ENCODE results near the gene TH. TPM values are rescaled to one million over a fixed set of nuclear protein-coding genes. Genes with fewer than 3 reads are reported as not detected.

The TH gene
- total RNA-seq, 1 donor from 2014 or later, result not detected

DNA sequence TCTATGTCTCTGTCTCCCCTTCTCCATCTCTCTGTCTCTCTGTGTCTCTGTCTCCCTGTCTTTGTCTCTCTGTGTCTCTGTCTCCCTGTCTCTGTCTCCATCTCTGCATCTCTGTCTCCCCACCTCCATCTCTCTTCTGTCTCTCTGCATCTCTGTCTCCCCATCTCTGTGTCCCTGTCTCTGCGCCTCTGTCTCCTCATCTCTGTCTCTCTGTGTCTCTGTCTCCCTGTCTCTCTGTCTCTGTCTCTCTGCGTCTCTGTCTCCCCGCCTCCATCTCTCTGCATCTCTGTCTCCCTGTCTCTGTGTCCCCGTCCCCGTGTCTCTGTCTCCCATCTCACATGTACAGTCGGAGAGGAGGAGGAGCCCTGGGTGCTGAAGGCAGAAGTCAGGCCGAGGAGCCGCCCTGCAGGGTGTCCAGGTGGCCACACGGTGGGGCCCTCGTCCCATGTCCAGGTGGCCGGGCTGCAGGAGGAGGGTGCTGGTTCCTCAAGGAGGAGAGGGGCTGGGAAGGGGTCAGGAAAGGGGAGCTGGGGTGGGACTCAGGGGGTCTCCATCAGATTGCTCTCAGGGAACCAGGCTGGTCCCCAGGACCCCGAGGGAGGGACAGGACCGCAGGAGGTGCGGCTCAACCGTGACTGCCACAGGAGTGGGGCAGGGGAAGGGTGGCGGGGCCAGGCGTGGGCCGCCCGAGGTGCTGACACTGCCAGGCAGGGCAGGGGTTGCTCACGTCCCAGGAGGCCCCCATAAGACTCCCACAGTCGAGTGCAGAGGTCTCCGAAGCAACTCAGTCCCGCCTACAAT lies 25.6 kb upstream of the TH start:
- intact Hi-C loops (cut with micrococcal nuclease), result loop anchor here (1.0 to 10.0 kb wide), 5 partner anchors 102 to 688 kb away; partner anchors contain the start of genes CDKN1C and TSSC4

DNA sequence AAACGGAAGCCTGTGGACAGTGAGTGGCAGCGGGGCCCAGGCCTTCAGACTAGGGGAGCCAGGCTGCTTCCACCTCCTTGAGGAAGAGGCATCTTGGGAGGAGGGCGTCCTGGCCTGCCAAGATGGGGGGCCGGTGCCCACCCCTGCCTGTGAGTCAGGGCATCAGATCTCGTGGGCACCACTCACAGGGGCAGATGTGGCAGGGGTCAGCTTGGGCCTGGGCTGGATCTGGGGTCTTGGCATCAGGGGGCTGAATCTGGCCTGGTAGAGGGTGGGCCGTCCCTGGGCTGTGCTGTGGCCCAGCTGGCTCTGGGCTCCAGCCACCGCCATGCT lies 24.1 kb upstream of the TH start:
- intact Hi-C loops (cut with micrococcal nuclease), result loop anchor here (5.0 to 10.0 kb wide), 2 partner anchors 337 to 689 kb away; partner anchors contain the start of gene CDKN1C

DNA sequence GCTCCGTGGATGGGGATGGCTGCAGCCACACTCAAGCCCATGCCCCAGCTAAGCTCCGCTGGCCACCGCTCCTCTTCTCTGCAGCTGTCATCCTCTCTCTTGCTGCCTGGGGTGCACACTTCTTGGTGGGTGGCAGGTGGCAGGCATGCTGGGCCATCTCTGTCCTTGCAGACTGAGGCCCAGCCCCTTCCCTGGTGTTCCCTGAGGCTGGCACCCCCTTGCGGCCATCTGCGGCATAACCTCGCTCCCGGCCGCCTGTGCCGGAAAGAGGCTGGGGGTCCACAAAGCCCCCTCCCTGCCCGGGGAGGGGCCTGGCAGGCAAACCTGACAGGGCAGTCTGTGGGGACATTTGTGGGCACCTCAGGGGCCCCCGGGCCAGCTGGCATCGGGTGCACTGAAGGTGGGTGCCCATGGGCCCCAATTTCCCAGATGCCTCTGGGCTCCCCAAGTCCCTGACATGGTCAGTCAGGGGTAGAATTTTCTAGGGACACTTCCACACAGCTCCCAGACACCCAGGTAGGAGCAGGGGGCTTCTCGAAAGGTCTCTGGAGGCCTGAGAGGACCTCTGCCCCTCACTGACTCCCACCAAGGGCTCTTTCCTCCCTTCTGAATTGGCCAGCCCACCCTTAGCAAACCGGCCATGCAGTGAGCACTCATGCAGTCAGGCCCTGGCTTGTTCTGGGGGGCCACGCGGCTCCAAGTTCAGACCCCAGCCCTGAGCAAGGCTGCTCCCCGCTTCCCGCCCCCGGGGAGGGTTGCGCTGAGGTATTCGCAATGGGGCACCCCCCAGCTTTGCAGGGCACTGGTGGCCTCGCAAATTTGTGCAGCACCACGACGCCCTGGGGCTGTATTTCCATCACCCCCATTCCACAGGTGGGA lies 23.5 kb upstream of the TH start:
- intact Hi-C loops (cut with micrococcal nuclease), result loop anchor here (5.0 to 10.0 kb wide), 2 partner anchors 337 to 690 kb away; partner anchors contain the start of gene CDKN1C

DNA sequence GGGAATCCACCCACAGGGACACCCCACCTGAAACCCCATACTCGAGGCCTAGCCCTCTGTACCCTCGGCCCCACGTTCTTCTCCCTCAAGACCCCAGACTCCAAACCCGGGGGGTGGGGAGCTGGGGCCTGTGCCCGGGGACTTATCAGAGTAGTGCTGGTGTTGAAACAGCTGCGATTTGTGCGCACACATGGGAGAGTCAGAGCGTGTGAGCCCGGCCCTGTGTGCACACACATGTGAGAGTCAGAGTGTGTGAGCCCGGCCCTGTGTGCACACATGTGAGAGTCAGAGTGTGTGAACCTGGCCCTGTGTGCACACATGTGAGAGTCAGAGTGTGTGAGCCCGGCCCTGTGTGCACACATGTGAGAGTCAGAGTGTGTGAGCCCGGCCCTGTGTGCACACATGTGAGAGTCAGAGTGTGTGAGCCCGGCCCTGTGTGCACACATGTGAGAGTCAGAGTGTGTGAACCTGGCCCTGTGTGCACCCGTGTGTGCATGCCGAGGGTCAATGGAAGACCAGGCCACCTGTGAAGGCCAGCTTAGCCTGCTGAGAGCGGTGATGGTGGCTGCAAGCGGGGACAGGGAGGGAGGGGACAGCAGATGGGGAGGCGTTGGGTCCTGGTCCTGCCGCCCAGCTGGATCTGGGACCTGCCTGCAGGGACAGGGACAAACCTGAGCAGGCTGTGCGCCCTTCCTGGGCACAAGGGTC lies 22.4 kb upstream of the TH start:
- intact Hi-C loops (cut with micrococcal nuclease), result loop anchor here (10.0 kb wide), 1 partner anchor 691 kb away; the partner anchor contains the start of gene CDKN1C

DNA sequence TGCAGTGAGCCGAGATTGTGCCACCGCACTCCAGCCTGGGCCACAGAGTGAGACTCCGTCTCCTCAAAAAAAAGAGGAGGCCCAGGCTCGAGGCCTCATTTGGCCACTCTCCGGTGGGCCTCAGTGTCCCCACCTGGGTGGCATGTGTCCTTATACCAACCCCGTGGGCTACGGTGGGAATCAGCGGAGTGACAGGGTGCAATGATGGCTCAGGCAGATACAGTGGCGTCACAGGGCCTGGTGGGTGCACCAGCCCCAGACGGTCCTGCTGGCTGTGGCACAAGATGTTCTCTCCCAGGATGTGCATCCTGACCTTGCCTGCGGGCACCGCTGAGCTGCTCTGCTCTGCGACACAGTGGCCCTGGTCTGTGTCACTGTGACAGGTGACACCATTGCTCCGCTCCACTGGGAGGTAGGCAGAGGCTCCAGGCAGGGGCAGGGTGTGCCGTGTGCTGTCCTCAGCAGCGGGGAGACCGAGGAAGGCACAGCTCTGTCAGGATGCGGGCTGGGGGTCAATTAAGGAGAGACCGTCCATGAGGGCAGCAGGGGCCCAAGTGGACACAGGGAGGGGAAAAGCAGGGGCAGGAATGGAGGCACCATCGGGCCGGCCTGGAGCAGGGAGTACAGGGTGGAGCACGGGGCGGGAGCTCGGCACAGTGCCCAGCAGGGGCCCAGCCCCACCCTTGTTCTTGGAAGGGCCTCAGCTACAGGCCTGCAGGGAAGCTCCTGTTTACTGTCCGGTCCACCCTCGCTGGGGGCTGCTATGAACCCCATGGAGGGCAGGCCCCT lies 21.7 kb upstream of the TH start:
- intact Hi-C loops (cut with micrococcal nuclease), result loop anchor here (10.0 kb wide), 1 partner anchor 692 kb away; the partner anchor contains the start of gene CDKN1C

DNA sequence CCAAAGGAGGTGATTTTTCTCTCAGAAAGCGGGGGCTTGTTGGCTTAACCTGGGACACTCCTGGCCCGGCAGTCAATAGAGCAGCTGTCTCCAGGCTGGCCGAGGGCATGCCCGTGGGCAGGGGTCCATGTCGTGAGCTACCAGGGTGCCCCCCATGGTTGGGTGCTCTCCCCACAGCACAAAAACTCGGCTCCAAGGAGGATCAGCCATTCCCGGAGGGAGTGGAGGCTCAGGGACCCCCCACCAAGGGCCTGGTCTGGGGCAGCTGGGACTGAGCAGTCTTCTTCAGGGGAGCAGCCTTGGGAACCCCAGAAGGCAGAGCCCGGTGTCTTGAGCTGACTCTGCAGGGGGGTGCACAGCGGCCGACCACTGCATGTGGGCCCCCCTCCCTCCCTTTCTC lies 20.8 kb upstream of the TH start:
- intact Hi-C loops (cut with micrococcal nuclease), result loop anchor here (10.0 kb wide), 1 partner anchor 692 kb away; the partner anchor contains the start of gene CDKN1C

DNA sequence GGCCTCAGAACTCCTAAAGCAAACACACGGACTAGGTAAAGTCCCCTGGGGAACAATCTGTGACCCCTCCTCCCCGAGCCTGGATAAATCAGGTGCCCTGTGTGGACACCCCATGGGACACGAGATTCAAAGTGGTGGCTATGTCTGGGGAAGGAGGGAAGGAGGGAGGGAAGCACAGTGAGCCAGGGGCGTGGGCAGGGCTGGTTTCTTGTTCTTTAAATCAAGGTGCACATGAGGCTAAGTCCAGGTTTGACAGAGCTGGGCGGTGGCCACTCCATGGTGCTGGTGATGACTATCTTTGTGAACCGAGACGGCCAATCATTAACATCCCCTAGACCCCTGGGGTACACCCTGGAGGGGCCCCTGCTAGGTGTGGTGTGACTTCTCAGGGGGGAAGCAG lies 20.3 kb upstream of the TH start:
- intact Hi-C loops (cut with micrococcal nuclease), result loop anchor here (10.0 kb wide), 1 partner anchor 693 kb away; the partner anchor contains the start of gene CDKN1C

DNA sequence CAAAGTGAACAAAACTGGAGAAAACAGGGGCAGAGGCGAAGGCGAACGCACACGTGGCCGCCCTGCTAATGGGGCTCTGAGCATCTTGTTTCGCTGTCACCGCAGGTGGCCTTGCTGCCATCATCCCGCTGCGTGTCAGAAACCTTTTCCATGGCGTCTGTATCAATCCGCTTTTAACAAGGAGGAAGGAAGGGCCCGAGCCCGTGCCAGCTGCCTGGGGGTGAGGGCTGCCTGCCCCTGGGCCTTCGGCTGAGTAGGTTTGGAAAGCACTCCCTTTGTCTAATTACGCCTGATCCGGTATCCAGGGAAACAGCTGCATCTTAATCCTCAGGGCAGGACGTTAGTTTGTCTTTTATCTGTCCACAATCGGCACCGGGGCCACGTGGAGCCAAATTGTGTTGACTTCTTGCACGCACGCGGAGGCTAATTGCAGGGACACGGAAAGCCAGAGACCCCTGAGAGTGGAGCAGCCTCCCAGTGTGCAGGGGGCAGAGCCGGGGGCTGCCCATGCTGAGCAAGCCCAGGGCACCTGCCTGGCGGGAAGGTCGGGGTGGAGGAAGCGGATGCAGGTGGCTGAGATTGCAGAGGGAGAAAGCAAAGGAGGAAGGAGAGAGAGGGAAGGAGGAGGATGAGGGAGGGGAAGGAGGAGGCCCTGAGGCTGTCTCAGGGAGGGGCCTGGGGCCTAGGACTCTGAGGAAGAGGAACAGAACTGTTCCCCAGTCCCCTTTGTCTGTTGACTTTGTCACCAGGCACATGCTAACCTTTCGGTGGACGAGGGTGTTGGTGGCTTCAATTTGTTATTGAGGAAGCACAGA lies 19.2 kb upstream of the TH start:
- intact Hi-C loops (cut with micrococcal nuclease), result loop anchor here (10.0 kb wide), 1 partner anchor 694 kb away; the partner anchor contains the start of gene CDKN1C

DNA sequence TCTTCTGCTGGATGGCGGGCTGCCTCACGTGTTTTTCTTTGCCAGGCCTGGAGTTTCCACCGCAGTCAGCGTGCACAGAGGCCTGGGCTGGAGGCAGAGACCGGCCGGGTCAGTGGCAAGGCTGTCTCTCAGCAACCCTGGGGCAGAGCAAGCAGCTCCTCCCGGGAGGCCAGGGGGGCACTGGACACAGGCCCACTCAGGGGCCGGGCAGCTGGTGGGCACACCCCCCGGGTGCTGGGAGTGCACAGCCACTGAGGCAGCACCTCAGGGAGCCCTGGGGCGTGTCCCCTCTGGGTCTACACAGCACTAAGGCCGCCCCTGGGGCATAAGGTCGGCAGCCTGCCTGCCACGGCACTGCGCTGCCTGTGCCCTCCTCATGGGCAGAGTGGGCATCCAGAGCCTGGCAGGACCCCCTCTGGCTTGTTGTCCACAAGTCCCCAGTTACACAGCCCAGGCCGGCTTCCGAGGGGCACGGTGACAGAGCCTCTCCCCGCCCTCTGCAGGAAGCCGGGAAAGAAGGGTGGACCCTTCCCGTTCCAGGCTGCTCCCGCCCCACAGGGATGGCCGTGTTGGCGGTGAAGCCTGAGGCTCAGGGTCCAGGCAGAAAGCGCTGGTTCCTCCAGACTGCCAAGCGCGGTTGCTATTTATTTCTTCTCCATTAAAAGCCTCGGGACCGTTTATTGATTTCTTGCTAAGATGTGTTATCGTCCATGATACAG lies 18.5 kb upstream of the TH start:
- intact Hi-C loops (cut with micrococcal nuclease), result loop anchor here (10.0 kb wide), 1 partner anchor 695 kb away; the partner anchor contains the start of gene CDKN1C

DNA sequence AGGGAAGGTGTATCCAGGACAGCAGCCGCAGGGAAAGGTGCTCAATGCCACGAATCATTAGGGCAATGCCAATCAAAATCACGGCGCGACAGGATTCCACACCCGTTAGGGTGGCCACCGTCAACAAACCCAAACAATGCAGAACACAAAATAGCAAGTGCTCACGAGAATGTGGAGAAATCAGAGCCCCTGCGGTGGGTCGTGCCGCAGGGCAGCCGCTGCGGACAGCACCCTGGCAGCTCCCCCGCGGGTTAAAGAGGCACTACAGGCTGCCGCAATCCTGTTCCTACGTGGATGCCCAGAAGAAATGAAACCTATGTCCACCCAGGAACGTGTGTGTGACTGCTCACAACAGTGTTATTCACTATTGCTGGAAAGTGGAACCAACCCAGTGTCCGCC lies 17.1 kb upstream of the TH start:
- intact Hi-C loops (cut with micrococcal nuclease), result no loop called here

DNA sequence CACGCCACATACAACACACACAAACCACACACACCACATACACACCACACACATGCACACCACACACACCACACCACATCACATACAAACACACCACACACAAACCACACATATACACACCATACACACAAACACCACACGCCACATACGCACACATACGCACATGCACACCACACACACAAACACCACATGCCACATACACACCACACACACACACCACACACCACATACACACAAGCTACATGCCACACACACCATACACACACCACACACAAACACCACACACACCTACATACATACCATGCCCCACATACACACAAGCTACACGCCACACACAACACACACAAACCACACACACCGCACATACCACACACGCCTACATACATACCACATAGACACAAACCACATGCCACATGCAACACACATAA lies 15.7 kb upstream of the TH start:
- intact Hi-C loops (cut with micrococcal nuclease), result no loop called here

DNA sequence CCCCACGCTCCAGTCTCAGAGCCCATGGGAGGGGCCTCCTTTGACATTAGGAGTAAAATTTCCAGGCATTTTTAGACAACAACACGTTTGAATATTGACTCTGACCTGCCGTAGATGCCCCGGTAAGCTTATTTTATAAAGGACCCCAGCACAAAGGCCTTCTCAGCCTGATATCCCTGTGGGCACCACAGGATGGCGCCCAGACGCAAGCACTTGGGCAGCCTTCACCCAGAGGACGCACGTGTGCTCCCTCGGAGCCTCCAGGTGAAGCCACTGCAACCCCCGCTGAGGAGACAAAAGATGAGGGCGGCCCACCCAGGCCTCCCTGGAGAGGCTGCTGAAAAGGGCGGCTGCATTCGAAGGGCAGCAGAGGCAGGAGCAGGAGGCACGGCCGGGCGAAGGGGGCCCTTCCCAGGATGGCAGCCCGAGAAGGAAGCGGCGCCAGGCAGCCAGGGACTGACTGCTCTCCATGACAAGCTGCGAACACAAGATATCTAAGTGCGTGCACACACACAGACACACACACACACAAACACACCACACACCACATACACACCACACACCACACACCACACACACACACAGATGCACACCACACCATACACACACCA lies 15.2 kb upstream of the TH start:
- intact Hi-C loops (cut with micrococcal nuclease), result no loop called here

DNA sequence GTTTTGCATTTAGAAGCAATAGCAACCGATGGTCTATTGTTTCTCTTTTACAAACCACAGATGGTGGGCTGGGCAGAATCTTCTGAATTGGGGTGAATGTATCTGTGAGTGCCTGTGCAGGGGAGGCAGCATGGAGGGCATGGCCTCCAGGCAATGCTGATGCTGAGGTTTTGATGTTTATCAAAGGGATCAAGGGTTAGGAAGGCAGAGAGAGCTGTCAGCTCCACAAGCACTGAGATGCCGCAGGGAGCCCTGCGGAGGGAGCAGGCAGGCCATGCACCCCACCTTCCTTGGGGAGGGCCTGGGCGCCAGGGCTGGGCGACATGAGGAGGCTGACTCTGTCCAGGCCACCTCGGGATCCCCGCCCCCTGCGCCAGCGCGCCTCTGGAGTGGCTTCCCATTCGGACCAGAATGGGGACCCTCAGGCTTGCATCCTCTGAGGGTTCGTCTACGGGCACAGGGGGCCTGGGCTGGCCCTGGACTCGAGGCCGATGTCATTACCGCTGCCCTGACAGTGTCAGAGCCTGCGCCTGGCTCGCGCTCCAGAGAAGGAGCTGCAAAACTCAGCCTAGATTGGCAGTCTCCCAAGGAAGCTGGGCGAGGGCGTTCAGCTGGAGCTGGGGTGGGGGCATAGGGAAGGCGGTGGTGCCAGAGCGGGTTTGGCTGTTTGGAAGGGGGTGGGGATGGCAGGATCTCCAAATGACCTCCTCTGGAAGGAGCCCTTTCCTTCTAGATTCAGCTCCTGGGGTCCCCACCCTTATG lies 13.9 kb upstream of the TH start:
- intact Hi-C loops (cut with micrococcal nuclease), result no loop called here

DNA sequence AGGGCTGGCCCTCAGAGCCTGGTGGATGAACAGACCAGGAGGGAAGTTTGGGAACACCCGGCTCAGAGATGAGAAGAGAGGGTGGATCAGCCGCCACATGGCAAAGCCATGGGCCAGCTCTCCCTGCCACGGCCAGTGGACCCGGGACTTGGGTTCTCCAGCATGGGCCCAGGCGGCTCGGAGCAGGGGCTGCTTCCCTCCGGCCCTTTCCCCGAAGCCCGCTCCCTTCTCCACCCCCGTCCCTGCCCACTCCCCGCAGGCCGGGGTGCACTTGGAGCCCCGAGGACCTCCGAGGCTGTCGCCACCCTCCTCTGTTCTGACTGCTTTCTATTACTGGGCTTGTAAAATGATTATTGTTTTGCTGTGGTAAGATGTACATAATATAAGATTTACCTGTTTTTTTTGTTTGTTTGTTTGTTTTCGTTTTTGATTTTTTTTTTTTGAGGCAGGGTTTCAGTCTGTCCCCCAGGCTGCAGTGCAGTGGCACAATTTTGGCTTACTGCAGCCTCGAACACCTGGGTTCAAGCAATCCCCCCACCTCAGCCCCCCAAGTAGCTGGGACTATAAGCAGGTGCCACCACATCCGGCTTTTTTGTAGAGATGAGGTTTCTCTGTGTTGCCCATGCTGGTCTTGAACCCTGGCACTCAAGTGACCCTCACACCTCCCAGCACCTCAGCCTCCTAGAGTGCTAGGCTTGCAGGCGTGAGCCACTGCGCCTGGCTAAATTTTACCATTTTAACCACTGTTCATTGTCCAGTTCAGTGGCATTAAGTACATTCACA lies 11.3 kb upstream of the TH start:
- intact Hi-C loops (cut with micrococcal nuclease), result no loop called here

DNA sequence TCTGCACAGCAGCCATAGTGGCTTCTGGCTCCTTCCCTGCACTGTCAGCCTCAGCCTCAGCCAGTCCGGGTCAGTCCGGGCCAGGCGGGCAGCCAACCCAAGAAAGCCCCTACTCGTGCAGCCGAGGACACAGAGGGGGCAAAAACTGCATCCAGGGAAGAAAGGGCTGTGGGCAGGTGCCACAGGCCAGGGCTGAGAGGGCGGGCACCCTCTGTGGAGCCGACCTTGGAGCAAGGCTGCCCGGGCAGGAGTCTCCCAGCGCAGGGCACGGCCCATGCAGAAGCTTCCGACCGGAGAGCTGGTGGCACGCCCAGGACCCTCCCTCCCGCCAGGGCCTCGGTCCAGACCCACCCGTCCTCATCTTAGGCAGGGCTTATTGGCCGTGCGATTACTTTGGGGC lies 10.5 kb upstream of the TH start:
- intact Hi-C loops (cut with micrococcal nuclease), result no loop called here

DNA sequence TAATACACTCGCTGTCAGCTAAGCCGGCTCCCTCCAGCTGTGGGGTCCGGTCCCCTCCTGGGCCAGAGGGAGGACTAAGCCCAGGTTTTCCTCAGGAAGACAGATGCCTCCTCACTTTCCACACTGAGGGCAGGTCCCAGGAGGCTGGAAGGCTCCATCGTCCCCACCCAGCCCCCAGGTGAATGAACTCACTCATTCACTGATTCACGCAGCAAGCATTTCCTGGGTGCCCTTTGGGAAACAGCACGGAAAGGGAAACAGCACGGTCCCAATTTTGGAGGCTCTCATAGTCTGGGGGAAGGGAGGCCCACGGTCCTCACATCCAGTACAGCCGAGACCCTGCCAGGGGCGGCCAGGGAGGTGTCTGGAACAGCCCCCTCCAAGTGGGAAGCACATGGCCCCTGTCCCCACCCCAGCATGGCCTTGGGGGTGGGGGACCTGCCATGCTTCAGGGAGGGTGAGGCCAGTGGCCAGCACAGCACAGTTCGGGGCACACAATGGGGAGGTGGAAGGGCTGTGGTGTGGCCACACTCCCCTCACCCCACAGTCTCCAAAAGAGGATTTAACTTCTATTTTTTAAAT lies 9.3 kb upstream of the TH start:
- intact Hi-C loops (cut with micrococcal nuclease), result no loop called here

DNA sequence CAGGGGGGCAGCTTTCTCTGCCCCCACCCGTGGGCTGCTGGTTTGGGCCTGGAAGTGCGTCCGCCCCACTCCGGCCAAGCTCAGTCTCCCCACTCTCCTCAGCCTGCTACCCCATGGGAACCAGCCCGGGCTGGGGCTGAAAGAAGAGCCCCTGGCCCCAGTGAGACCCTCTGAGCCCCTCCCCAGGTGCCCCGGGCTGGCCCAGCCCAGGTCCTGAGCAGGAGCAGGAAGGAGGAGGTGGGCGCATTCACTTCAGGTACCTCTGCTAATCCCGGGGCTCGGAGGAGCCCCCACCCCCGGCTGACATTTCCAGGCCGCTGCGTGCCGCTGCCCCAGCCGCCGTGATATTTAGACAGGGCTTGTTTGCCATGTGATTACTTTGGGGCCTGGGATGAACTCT lies 8.7 kb upstream of the TH start:
- intact Hi-C loops (cut with micrococcal nuclease), result no loop called here
